GM12891 (cell line): ENCODE results near the gene HLA-DPA1.

Experiments
- PAX5 ChIP-seq: IDR thresholded peaks from 2 replicates; pipeline ENCODE4 v1.6.1; 2011; ENCODE audit warnings: low read length, moderate library complexity, mild to moderate bottlenecking; ENCODE audit not compliant: insufficient read depth, severe bottlenecking
- POLR2A ChIP-seq: IDR thresholded peaks from 2 replicates; pipeline ENCODE4 v1.6.1; 2011; ENCODE audit warnings: low read depth, low read length, control low read depth
- POLR2AphosphoS5 ChIP-seq: IDR thresholded peaks from 2 replicates; pipeline ENCODE4 v1.6.1; 2011; ENCODE audit warnings: low read depth, low read length, control low read depth
- POU2F2 ChIP-seq: IDR thresholded peaks from 2 replicates; pipeline ENCODE4 v1.6.1; 2011; ENCODE audit warnings: low read depth, mild to moderate bottlenecking, control low read depth, low read length, moderate library complexity
- SPI1 ChIP-seq: IDR thresholded peaks from 2 replicates; pipeline ENCODE4 v1.6.1; 2011; ENCODE audit warnings: low read depth, low read length, control low read depth
- TAF1 ChIP-seq: IDR thresholded peaks from 2 replicates; pipeline ENCODE4 v1.6.1; 2011; ENCODE audit warnings: low read depth, low read length, control low read depth

DNA sequence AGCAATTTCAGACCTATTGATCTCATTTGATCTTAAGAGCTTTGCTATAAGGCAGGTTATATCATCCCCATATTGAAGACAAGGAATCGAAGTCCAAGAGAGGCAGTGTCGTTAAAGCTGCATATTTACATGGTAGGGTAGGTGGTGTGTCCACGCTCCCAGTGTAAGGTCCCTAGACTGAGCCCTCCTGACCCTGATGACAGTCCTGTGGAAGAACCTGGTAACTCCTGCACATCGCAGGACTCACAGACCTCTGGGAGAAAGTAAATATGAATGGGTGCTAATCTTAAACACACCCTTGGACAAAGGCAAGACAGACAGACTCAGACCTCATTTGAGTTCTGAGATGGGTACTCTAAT, 1.7 kb upstream of the HLA-DPA1 start:
- TF ChIP-seq POLR2AphosphoS5, result no peak
- TF ChIP-seq POLR2A, result no peak
- TF ChIP-seq PAX5, result no peak
- TF ChIP-seq TAF1, result no peak
- no peak for TF ChIP-seq SPI1
- no peak for TF ChIP-seq POU2F2
